NB4 (cell line): ENCODE results near the gene CDC25A.

Experiments
- CTCF ChIP-seq: IDR thresholded peaks from one replicate; pipeline ENCODE4 v1.5.1; 2012; ENCODE audit warnings: low read depth, low read length
- POLR2A ChIP-seq: IDR thresholded peaks from 2 replicates; pipeline ENCODE4 v1.6.1; 2011; ENCODE audit warnings: mild to moderate bottlenecking; ENCODE audit not compliant: insufficient read length; ENCODE audit errors: extremely low read depth
- TF ChIP-seq, protein P1 (sequence below): IDR thresholded peaks from 2 replicates; pipeline ENCODE4 v1.6.1; 2011; ENCODE audit warnings: low read depth, low read length

DNA sequence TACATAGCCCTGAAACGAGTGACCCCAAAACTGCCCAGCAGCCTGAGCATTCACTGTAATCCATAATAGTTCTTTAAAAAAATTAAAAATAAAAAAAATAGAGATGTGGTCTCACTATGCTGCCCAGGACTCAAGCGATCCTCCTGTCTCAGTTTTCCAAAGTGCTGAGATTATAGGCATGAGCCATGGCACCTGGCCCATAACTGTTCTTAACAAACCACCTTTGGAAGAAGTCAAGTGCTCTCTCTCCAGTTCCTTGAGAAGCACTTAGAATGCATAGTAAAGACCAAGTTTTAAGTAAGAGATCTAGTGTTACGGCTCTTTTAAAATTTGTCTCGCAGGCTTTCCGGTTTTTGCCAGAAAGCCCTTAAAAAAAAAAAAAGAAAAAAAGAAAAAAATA, 8.2 kb downstream of the CDC25A start:
- TF ChIP-seq CTCF (no peak), POLR2A (no peak)
- TF ChIP-seq, protein P1, sequence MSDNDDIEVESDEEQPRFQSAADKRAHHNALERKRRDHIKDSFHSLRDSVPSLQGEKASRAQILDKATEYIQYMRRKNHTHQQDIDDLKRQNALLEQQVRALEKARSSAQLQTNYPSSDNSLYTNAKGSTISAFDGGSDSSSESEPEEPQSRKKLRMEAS = no peak
